GM12801 (cell line): ENCODE data around the gene PCBD1.

Experiments used
- CTCF ChIP-seq: IDR thresholded peaks from one replicate; pipeline ENCODE4 v1.5.1; 2011; ENCODE audit warnings: control low read depth; ENCODE audit not compliant: insufficient read length; ENCODE audit errors: extremely low read depth

The PCBD1 gene

DNA sequence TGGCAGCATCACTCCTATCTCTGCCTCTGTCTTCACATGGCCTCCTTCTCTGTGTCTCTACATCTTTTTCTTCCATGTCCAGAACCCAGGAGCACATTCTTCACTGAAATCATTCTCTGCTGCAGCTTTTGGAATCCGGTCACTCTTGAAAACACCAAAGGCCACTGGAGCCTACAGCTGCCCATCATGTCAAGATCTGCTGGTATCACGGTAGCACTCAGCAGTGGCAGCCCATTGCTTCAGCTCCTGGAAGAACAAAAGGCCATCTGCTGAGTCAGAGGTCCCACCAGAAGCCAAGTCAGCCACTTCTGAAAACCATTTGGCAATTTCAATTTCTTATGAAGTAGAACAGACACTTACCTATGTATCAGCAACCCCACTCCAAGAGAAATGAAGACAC, 6.1 kb upstream of the PCBD1 start:
- no peak for TF ChIP-seq CTCF

DNA sequence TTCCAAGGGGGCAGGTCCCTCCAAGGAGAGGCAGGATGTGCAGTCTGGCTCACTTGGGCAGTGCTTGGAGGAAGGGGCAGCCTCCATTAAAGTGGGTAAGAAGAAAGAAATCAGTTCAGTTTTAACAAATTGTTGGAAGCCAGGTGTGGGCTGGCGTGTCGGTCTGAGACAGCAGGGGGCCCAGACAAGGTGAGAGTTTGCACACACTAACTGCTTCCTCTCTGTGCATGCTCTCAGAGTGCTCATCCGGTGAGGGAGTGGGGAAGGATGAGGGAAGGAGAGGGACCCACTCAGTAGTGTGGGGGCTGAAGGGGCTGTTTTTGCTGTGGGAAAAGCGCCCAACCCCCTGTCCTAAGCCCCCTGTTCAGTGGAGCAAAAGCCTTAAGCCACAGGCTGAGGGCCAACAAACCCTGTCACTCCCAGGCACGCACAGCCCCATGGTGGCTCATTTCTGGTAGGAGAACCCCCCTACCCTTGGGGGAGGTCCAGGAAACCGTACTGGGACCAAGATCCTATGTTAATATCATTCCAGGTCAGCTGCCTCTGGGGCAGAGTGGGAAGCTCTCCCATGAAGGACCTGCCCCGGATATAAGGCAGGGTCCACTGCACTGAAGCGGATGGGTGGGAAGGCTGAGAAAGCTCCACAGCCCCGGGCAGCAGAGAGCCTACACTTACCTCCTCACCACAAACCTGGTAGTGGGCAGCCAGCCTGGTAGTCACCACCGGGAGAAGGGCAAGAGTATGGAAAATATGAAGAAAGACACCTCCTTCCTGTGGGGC, 5.1 kb upstream of the PCBD1 start:
- no peak for TF ChIP-seq CTCF

DNA sequence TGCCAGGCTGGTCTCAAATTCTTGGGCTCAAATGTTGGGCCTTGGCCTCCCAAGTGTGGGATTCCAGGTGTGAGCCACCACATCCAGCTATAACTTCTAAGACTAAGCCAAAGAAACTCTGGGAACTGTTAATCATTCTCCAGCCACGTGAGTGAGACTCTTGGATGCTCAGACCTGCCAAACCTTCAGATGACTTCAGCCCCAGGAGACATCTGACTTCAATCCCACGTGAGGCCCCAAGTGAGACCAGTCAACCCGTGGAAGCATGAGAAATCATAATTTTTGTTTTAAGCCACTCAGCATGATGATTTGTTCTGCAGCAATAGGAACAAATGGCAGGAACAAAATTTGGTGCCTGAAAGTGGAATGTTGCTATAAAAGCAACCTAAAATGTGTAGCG, 4.3 kb upstream of the PCBD1 start:
- no peak for TF ChIP-seq CTCF

GRCh38 chr10:70891627-70892026, 3.3 kb upstream of the PCBD1 start:
- no peak for TF ChIP-seq CTCF

DNA sequence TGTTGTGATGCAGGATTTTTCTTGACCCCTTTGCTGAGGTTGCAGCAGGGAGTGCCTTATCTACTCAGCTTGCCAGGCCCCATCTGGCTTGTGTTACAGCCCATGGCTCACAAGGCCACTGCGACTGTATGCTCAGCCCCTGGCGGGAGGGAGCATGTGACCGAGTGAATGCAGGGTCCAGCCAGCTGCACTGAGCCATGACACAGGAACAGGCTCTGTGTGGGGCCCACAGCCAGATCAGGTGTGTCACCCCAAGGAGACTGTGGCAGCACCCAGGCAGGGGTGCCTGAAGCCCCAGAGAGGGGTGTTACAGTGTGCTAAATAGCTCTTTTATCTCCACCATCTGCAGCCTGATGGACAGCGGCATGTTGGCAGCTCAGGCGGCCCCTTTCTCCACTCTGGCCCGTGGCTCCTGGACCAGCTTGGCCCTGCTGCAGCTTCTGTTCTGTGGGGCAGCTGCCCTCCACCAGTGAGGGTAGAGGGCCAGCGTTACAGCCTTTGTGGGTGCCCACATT, 2.6 kb upstream of the PCBD1 start:
- TF ChIP-seq CTCF, result no peak

GRCh38 chr10:70889291-70889690, 926 bp upstream of the PCBD1 start:
- no peak for TF ChIP-seq CTCF

- no peak for TF ChIP-seq CTCF
These were observed 1.3 kb downstream of the PCBD1 start for GRCh38 chr10:70886921-70887665.
